ENCODE results near the gene RPAIN. TPM values are rescaled to one million over a fixed set of nuclear protein-coding genes. Genes with fewer than 3 reads are reported as not detected.
A peak's percentile ranks its signal among the peaks of the same experiment; 100 is the strongest.
"Not testable (repeated sequence)": the region's sequence is repeated elsewhere in the genome, so short reads cannot be mapped to it uniquely, and the experiment has no call there.

RPAIN gene
- total and polyA plus RNA-seq, 10 of the 15 experiments (the other 5 are each of a cell fraction or from before 2014, with no cell fraction given): 45.8 to 109 (median 70.5) TPM

- TF ChIP-seq EGR1 (IDR thresholded peaks at IDR 0.05; ENCODE audit: borderline replicate concordance in 1 of 2, low read depth in 2 of 2, low read length in 2 of 2) (no peak), GABPA (IDR thresholded peaks at IDR 0.05; ENCODE audit: low read depth) (no peak)
- TF ChIP-seq, protein P1, sequence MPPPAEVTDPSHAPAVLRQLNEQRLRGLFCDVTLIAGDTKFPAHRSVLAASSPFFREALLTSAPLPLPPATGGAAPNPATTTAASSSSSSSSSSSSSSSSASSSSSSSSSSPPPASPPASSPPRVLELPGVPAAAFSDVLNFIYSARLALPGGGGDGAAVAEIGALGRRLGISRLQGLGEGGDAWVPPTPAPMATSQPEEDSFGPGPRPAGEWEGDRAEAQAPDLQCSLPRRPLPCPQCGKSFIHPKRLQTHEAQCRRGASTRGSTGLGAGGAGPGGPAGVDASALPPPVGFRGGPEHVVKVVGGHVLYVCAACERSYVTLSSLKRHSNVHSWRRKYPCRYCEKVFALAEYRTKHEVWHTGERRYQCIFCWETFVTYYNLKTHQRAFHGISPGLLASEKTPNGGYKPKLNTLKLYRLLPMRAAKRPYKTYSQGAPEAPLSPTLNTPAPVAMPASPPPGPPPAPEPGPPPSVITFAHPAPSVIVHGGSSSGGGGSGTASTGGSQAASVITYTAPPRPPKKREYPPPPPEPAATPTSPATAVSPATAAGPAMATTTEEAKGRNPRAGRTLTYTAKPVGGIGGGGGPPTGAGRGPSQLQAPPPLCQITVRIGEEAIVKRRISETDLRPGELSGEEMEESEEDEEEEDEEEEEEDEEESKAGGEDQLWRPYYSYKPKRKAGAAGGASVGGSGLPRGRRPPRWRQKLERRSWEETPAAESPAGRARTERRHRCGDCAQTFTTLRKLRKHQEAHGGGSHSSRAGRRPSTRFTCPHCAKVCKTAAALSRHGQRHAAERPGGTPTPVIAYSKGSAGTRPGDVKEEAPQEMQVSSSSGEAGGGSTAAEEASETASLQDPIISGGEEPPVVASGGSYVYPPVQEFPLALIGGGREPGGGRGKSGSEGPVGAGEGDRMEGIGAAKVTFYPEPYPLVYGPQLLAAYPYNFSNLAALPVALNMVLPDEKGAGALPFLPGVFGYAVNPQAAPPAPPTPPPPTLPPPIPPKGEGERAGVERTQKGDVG (CRISPR knock-in tag; IDR thresholded peaks at IDR 0.05): no peak
These were observed 10.5 kb downstream of the RPAIN start (continued) for GRCh38 chr17:5430413-5430999.

DNA sequence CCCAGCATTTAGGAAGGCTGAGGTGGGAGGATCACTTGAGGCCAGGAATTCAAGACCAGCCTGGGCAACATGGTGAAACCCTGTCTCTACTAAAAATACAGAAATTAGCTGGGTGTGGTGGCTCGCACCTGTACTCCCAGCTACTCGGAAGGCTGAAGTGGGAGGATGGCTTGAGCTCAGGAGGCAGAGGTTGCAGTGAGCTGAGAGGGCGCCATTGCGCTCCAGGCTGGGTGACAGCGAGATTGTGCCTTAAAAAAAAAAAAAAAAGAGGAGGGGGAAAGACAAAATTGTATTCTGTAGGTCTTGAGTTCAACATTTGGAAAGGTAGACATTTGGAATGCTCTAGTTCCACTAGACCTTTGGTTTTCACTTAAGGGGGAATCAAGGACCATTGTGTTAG is 11.3 kb downstream of the RPAIN start:
- FAIRE-seq; in situ Hi-C loops (cut with MboI); H3K4me2 ChIP-seq (ENCODE audit: control insufficient read depth, insufficient read depth); POLR2A ChIA-PET; H3K9ac ChIP-seq (ENCODE audit: control insufficient read depth, insufficient read depth, low read length); SMC1A ChIA-PET (ENCODE audit: uncharacterized antibody, unreplicated experiment); CTCF ChIA-PET; DNase-seq (ENCODE audit: low read depth, low spot score); H3K9me3 ChIP-seq (replicated peaks; ENCODE audit: control insufficient read depth, insufficient read depth, low read length); H3K27me3 ChIP-seq (replicated peaks in 1 of 2; ENCODE audit: control insufficient read depth in 2 of 2, insufficient read depth in 2 of 2, low read length in 1 of 2); H4K20me1 ChIP-seq (ENCODE audit: control insufficient read depth, insufficient read depth); H3K4me3 ChIP-seq; H3K79me2 ChIP-seq (ENCODE audit: control insufficient read depth, insufficient read depth, low read length); H2AFZ ChIP-seq (ENCODE audit: control insufficient read depth, low read depth, low read length); H3K4me1 ChIP-seq (ENCODE audit: control insufficient read depth, insufficient read depth, low read length); H3K27ac ChIP-seq (ENCODE audit: control insufficient read depth, insufficient read depth); ATAC-seq; intact Hi-C loops (cut with micrococcal nuclease; ENCODE audit: unreplicated experiment): not testable (repeated sequence)
- H3K36me3 ChIP-seq (ENCODE audit: control insufficient read depth in 2 of 2, insufficient read depth in 2 of 2, low read length in 1 of 2): peaks cover 29 to 37% of the 10 kb centered on the region in 2 experiments
- 100% methylated on average over 5 of the region's 5 CpGs for WGBS (ENCODE audit: insufficient coverage, insufficient replicate concordance, low lambda C conversion rate, missing lambda C conversion rate)
- BruUV-seq (replicated peaks): TSS peak; percentile 22
- TF ChIP-seq MTA3 (IDR thresholded peaks at IDR 0.05; ENCODE audit: borderline replicate concordance, low read length): 0 out of 2 replicates have a peak, but pooled peaks have one; percentile 2
- RAD21 ChIA-PET (ENCODE audit: unreplicated experiment): interaction anchor here (0.7 to 1.6 kb wide), 2 partner anchors 12 to 1115 kb away, joined by 3 to 6 read pairs; partner anchors contain the start of gene NUP88
